Keratinocyte (primary cell): Measurements from ENCODE around the gene TNPO2. TPM values are rescaled to one million over a fixed set of nuclear protein-coding genes. Genes with fewer than 3 reads are reported as not detected.

Experiments used
- DNase-seq: peaks from one replicate; pipeline ENCODE4 v3.0.0-alpha.2; 2011; ENCODE audit warnings: low read depth, missing footprints, low spot score
- FAIRE-seq: peaks from 2 replicates; lab custom pipeline; 2011; peaks lifted over from hg19 to GRCh38; lab: Jason Lieb, UNC
- H2AFZ ChIP-seq: 2 replicates; pipeline ENCODE4 v1.6.0; 2012; ENCODE audit warnings: low read length, control low read depth, inconsistent platforms; ENCODE audit not compliant: control insufficient read depth
- H3K27ac ChIP-seq: 2 replicates; pipeline ENCODE4 v1.5.1; 2011; ENCODE audit warnings: low read length; ENCODE audit not compliant: control insufficient read depth, insufficient read depth
- H3K27me3 ChIP-seq: 3 replicates; pipeline ENCODE4 v1.6.0; 2011; ENCODE audit warnings: low read length; ENCODE audit not compliant: control insufficient read depth, insufficient read depth; ENCODE audit errors: extremely low read depth
- H3K36me3 ChIP-seq, 2 experiments: 2 replicates in 1 of 2; 3 replicates in 1 of 2; pipeline ENCODE4 v1.5.1; 2011; ENCODE audit warnings: low read length in 2 of 2, mild to moderate bottlenecking in 1 of 2; ENCODE audit not compliant: control insufficient read depth in 2 of 2, insufficient read depth in 2 of 2; ENCODE audit errors: extremely low read depth in 1 of 2
- H3K4me1 ChIP-seq: 3 replicates; pipeline ENCODE4 v1.5.1; 2011; ENCODE audit warnings: low read length; ENCODE audit not compliant: control insufficient read depth, insufficient read depth; ENCODE audit errors: extremely low read depth
- H3K4me2 ChIP-seq: 3 replicates; pipeline ENCODE4 v1.6.0; 2011; ENCODE audit warnings: low read depth, low read length; ENCODE audit not compliant: control insufficient read depth, insufficient read depth; ENCODE audit errors: extremely low read depth
- H3K4me3 ChIP-seq, 3 experiments: fragments of 200-600 bp in 1 of 3; sonication (generic) in 1 of 3; 2 replicates in 2 of 3; 3 replicates in 1 of 3; pipeline ENCODE4 v1.5.1; 2011 to 2016; ENCODE audit warnings: low read length in 3 of 3, mild to moderate bottlenecking in 3 of 3, control low read depth in 2 of 3, inconsistent platforms in 1 of 3, low read depth in 1 of 3, mixed read lengths in 1 of 3, mixed run types in 1 of 3, moderate library complexity in 1 of 3; ENCODE audit not compliant: control insufficient read depth in 2 of 3, insufficient read depth in 2 of 3; ENCODE audit errors: extremely low read depth in 1 of 3
- H3K79me2 ChIP-seq: 2 replicates; pipeline ENCODE4 v1.6.0; 2012; ENCODE audit warnings: low read length; ENCODE audit not compliant: control insufficient read depth, insufficient read depth
- H3K9ac ChIP-seq: 3 replicates; pipeline ENCODE4 v1.6.0; 2011; ENCODE audit warnings: low read length; ENCODE audit not compliant: control insufficient read depth, insufficient read depth; ENCODE audit errors: extremely low read depth
- H3K9me1 ChIP-seq: 3 replicates; pipeline ENCODE4 v1.6.0; 2011; ENCODE audit warnings: low read length; ENCODE audit not compliant: control insufficient read depth, insufficient read depth; ENCODE audit errors: extremely low read depth
- H3K9me3 ChIP-seq: 2 replicates; pipeline ENCODE4 v1.5.1; 2012; ENCODE audit warnings: low read depth, low read length; ENCODE audit not compliant: control insufficient read depth
- H4K20me1 ChIP-seq: 3 replicates; pipeline ENCODE4 v1.6.0; 2011; ENCODE audit warnings: low read length; ENCODE audit not compliant: control insufficient read depth, insufficient read depth; ENCODE audit errors: extremely low read depth
- EZH2 ChIP-seq: IDR thresholded peaks from one replicate; pipeline ENCODE4 v1.6.1; 2012; ENCODE audit warnings: inconsistent platforms, mild to moderate bottlenecking, low read length, moderate library complexity
- dilution Hi-C: fragments of 300-500 bp; cut with MboI; formaldehyde crosslinking; loops from one replicate; pipeline ENCODE4 v1.7.0; 2020; ENCODE audit warnings: low sequenced_read_pairs; ENCODE audit not compliant: extremely low pct_ligation_motif_present
- polyA plus RNA-seq, 5 experiments: library from polyadenylated mRNA; depleted of rRNA in 3 of 5; stranded (reverse) in 3 of 5; stranded (forward) in 1 of 5; unstranded in 1 of 5; fragments of >200 nt; gene quantifications; 1 replicate in 1 of 5; 2 replicates in 3 of 5; 3 replicates in 1 of 5; pipeline versions ENCODE4 v1.2.1 to v1.2.3, GENCODE V29; 2011 to 2012; ENCODE audit warnings: missing spikeins in 2 of 5, low read depth in 1 of 5, low replicate concordance in 1 of 5
- TF ChIP-seq, protein P1 (sequence below), 3 experiments: IDR thresholded peaks in 1 of 3; conservative IDR thresholded peaks in 1 of 3; optimal IDR thresholded peaks in 1 of 3; 2 replicates in 2 of 3; 3 replicates in 1 of 3; pipeline versions ENCODE3 to v1.5.1; 2011; ENCODE audit warnings: low read length in 3 of 3, mild to moderate bottlenecking in 3 of 3, moderate library complexity in 2 of 3, control low read depth in 1 of 3, inconsistent platforms in 1 of 3; ENCODE audit not compliant: insufficient read depth in 2 of 3; ENCODE audit errors: extremely low read depth in 1 of 3

Gene TNPO2
- polyA plus RNA-seq, 1 donor (not counting 4 experiments of a cell fraction or from before 2014, with no cell fraction given), result 75.3 TPM

DNA sequence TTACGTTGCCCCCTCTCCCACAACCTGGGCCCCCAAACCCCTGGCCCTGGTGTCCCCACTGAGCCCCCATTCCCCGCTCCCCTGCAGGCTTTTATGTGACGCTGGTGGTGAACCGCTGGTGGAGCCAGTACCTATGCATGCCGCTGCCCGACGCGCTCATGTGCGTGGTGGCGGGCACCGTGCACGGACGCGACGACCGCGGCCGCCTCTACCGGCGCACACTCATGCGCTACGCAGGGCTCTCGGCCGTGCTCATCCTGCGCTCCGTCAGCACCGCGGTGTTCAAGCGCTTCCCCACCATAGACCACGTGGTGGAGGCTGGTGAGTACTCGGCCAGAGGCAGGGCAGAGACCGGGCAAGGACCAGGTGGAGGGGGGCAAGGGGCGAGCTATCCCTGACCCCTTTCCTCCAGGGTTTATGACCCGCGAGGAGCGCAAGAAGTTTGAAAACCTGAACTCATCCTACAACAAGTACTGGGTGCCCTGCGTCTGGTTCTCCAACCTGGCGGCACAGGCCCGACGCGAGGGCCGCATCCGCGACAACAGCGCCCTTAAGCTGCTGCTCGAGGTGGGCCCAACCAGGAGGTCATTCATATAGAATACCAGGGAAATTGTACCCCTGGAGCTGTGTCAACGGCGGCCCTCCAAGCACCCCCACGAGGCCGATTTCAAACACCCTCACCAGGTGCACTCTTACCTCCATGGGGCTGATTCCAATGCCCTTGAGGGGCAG is 30.9 kb upstream of the TNPO2 start:
- Histone ChIP-seq H3K36me3 (peaks cover 0 to 1% of the 10 kb centered on the region in 2 experiments), H3K79me2 (no peaks in the 10 kb centered on the region), H2AFZ (no peak overlapping the region), H3K4me3 (no peak overlapping the region), H3K27me3 (peaks cover 24% of the 10 kb centered on the region), H3K4me2 (no peak overlapping the region), H3K9ac (no peak overlapping the region), H4K20me1 (no peaks in the 10 kb centered on the region), H3K9me3 (no peaks in the 10 kb centered on the region), H3K27ac (no peak overlapping the region), H3K4me1 (peaks cover 17% of the 10 kb centered on the region), H3K9me1 (no peaks in the 10 kb centered on the region)
- dilution Hi-C loops, result no loop called here
- no peak for TF ChIP-seq EZH2
- TF ChIP-seq, protein P1, sequence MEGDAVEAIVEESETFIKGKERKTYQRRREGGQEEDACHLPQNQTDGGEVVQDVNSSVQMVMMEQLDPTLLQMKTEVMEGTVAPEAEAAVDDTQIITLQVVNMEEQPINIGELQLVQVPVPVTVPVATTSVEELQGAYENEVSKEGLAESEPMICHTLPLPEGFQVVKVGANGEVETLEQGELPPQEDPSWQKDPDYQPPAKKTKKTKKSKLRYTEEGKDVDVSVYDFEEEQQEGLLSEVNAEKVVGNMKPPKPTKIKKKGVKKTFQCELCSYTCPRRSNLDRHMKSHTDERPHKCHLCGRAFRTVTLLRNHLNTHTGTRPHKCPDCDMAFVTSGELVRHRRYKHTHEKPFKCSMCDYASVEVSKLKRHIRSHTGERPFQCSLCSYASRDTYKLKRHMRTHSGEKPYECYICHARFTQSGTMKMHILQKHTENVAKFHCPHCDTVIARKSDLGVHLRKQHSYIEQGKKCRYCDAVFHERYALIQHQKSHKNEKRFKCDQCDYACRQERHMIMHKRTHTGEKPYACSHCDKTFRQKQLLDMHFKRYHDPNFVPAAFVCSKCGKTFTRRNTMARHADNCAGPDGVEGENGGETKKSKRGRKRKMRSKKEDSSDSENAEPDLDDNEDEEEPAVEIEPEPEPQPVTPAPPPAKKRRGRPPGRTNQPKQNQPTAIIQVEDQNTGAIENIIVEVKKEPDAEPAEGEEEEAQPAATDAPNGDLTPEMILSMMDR (optimal IDR thresholded peaks at IDR 0.05 in 1 of 3, IDR thresholded peaks at IDR 0.05 in 1 of 3, conservative IDR thresholded peaks at IDR 0.05 in 1 of 3; ENCODE audit: extremely low read depth in 1 of 3, insufficient read depth in 2 of 3, low read length in 3 of 3), result no peak
- no peak for DNase-seq
- FAIRE-seq, result no peak

DNA sequence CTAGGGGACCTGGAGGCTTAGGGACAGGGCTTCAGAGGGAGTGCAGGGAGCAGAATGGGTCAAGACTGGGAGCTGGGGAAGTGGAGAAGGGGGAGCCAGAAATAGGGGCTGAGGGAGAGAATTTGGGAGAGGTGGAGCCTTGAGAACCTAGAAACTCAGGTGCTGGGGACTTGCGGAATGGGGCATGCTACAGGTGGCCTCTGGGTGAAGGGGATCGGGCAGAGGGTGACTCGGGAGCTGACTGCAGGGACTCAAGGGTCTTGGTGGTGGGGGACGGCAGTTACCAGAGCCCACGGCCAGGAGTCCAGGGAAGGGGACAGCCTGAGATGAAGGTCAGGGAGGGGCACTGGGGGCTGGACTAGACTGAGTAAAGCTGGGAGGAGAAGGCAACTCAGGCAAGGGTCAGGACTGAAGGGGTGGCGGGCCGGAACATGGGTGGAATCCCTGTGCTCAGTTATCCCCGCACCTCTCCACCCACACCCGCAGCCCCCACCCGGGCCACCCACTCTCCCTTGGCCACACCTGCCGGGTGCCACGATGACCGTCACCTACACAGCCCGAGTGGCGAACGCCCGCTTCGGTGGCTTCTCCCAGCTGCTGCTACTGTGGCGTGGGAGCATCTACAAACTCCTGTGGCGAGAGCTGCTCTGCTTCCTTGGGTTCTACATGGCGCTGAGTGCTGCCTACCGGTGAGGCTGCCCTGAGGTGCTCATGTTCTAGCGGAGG is 28.5 kb upstream of the TNPO2 start:
- Histone ChIP-seq H3K4me3 (no peak overlapping the region), H3K9me1 (no peaks in the 10 kb centered on the region), H3K9me3 (no peaks in the 10 kb centered on the region), H3K4me2 (no peak overlapping the region), H3K36me3 (peaks cover 4% of the 10 kb centered on the region in 2 experiments), H3K79me2 (no peaks in the 10 kb centered on the region), H2AFZ (no peak overlapping the region), H4K20me1 (no peaks in the 10 kb centered on the region), H3K27me3 (peaks cover 24% of the 10 kb centered on the region), H3K27ac (no peak overlapping the region), H3K4me1 (peaks cover 21% of the 10 kb centered on the region), H3K9ac (no peak overlapping the region)
- TF ChIP-seq EZH2, result no peak
- TF ChIP-seq, protein P1 (optimal IDR thresholded peaks at IDR 0.05 in 1 of 3, IDR thresholded peaks at IDR 0.05 in 1 of 3, conservative IDR thresholded peaks at IDR 0.05 in 1 of 3; ENCODE audit: extremely low read depth in 1 of 3, insufficient read depth in 2 of 3, low read length in 3 of 3), result no peak
- DNase-seq (no peak), FAIRE-seq (no peak)
- dilution Hi-C loops, result no loop called here
